Transverse colon (tissue), 4 donors: ENCODE measurements around the gene ZNF438.

ENCODE experiments used
- CTCF ChIP-seq, 5 experiments: fragments of 200-600 bp in 3 of 5; fragments of 450-650 bp in 2 of 5; sonication (generic) in 3 of 5; IDR thresholded peaks; 1 replicate in 2 of 5; 2 replicates in 3 of 5; pipeline ENCODE4 v1.5.1; 2016 to 2017; ENCODE audit warnings: antibody characterized with exemption in 5 of 5, inconsistent platforms in 3 of 5, mild to moderate bottlenecking in 2 of 5, moderate library complexity in 1 of 5
- EP300 ChIP-seq: sonication (generic); formaldehyde crosslinking; IDR thresholded peaks from one replicate; pipeline ENCODE4 v1.6.1; 2017; ENCODE audit warnings: antibody characterized with exemption, low read depth
- POLR2A ChIP-seq: fragments of 450-650 bp; IDR thresholded peaks from one replicate; pipeline ENCODE4 v1.6.1; 2016; ENCODE audit warnings: antibody characterized with exemption, mild to moderate bottlenecking, moderate library complexity
- POLR2AphosphoS5 ChIP-seq, 3 donors: sonication (generic); formaldehyde crosslinking; IDR thresholded peaks; one replicate each; pipeline ENCODE4 v1.6.1; 2016; ENCODE audit warnings: antibody characterized with exemption in 3 of 3

GRCh38 chr10:30883751-30884150 is 147.9 kb downstream of the ZNF438 start:
- TF ChIP-seq POLR2AphosphoS5 (IDR thresholded peaks at IDR 0.05): no peak
- no peak for TF ChIP-seq POLR2A
- no peak for TF ChIP-seq CTCF (IDR thresholded peaks at IDR 0.05)
- no peak for TF ChIP-seq EP300
